Measurements from ENCODE around the gene PPARG. TPM values are rescaled to one million over a fixed set of nuclear protein-coding genes. Genes with fewer than 3 reads are reported as not detected.

Gene PPARG
- total and polyA plus RNA-seq, 2 of the 8 experiments (the other 6 are each of a cell fraction or from before 2014, with no cell fraction given): 0.06 TPM; not detected in 1

DNA sequence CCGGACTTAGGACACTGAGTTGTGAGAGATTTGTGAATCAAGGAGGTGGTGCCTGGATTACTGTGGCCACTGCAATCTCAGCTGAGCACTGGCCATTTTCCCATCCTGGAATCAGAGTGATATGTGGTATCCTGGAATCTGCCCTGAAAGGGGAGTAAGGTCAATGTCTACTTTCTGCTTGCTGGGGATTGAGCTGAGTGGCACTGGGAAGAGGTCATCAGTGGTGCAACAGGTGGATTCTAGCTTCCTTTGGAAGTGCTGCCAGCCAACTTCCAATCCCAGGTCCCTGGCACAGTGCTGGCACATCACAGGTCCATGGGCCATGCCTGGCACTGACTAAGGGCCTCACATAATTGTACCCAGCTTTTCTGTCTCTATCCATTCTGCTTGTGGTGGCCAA lies 174.8 kb downstream of the PPARG start (continued):
- TF ChIP-seq SIX5 (IDR thresholded peaks at IDR 0.05; ENCODE audit: low read depth, low read length) (no peak), SUZ12 (IDR thresholded peaks at IDR 0.05; ENCODE audit: low read length) (no peak), RFX5 (IDR thresholded peaks at IDR 0.05; ENCODE audit: borderline replicate concordance, low read depth, low read length) (no peak), BCL11A (IDR thresholded peaks at IDR 0.05; ENCODE audit: low read depth in 2 of 2, low read length in 2 of 2) (no peak), CEBPB (IDR thresholded peaks at IDR 0.05; ENCODE audit: low read depth, low read length) (no peak), ASH2L (IDR thresholded peaks at IDR 0.05; ENCODE audit: low read length) (no peak), POU5F1 (IDR thresholded peaks at IDR 0.05; ENCODE audit: low read depth, low read length) (no peak)
